ENCODE measurements around the gene CLCNKA. TPM values are rescaled to one million over a fixed set of nuclear protein-coding genes. Genes with fewer than 3 reads are reported as not detected.

CLCNKA gene
- total and polyA plus RNA-seq, 2 of the 8 experiments (the other 6 are each of a cell fraction or from before 2014, with no cell fraction given): 0.95 to 2.0 TPM

- TF ChIP-seq POLR2AphosphoS5 (IDR thresholded peaks at IDR 0.05; ENCODE audit: low read depth, low read length) (0 out of 2 replicates have a peak, but pooled peaks have one; percentile 47), JUN (IDR thresholded peaks at IDR 0.05; ENCODE audit: low read depth, low read length) (no peak), NANOG (IDR thresholded peaks at IDR 0.05; ENCODE audit: insufficient read depth, low read depth, low read length, poor library complexity, severe bottlenecking) (no peak), SRF (IDR thresholded peaks at IDR 0.05; ENCODE audit: low read depth, low read length) (no peak), TCF12 (IDR thresholded peaks at IDR 0.05; ENCODE audit: low read depth, low read length) (no peak), TAF1 (IDR thresholded peaks at IDR 0.05; ENCODE audit: low read depth, low read length) (no peak; the same call in 1 of the 2 replicates), ASH2L (IDR thresholded peaks at IDR 0.05; ENCODE audit: low read length) (peak; percentile 48), TBP (IDR thresholded peaks at IDR 0.05; ENCODE audit: low read depth, low read length) (no peak), GABPA (IDR thresholded peaks at IDR 0.05; ENCODE audit: borderline replicate concordance, insufficient read depth, low read length) (no peak), JUND (IDR thresholded peaks at IDR 0.05; ENCODE audit: low read length) (no peak), CTCF (IDR thresholded peaks at IDR 0.05; ENCODE audit: control extremely low read depth in 1 of 3, insufficient read depth in 1 of 3, low read depth in 1 of 3, low read length in 3 of 3) (peak in 2 of 3 experiments; percentile 10 to 44; a peak in 2 of 4 replicates), GTF2F1 (IDR thresholded peaks at IDR 0.05; ENCODE audit: borderline replicate concordance, low read depth, low read length) (no peak), YY1 (IDR thresholded peaks at IDR 0.05; ENCODE audit: low read depth, low read length) (peak; percentile 72; the same call in 1 of the 2 replicates), TAF7 (optimal IDR thresholded peaks at IDR 0.05; ENCODE audit: borderline replicate concordance, low read depth, low read length) (no peak), SP1 (IDR thresholded peaks at IDR 0.05; ENCODE audit: low read depth, low read length) (no peak), POLR2A (IDR thresholded peaks at IDR 0.05; ENCODE audit: control extremely low read depth in 1 of 2, low read depth in 2 of 2, low read length in 2 of 2) (peak in 1 of 2 experiments; percentile 60; a peak in 2 of 3 replicates), EGR1 (IDR thresholded peaks at IDR 0.05; ENCODE audit: borderline replicate concordance, low read depth, low read length) (no peak), USF2 (IDR thresholded peaks at IDR 0.05; ENCODE audit: low read length) (no peak), ZNF274 (IDR thresholded peaks at IDR 0.05; ENCODE audit: borderline replicate concordance, extremely low read depth, low read length) (no peak), RBBP5 (IDR thresholded peaks at IDR 0.05; ENCODE audit: borderline replicate concordance, low read depth, low read length) (no peak; the same call in 1 of the 2 replicates), CEBPB (IDR thresholded peaks at IDR 0.05; ENCODE audit: low read depth, low read length) (no peak)
- TF ChIP-seq, protein P1, sequence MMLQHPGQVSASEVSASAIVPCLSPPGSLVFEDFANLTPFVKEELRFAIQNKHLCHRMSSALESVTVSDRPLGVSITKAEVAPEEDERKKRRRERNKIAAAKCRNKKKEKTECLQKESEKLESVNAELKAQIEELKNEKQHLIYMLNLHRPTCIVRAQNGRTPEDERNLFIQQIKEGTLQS (IDR thresholded peaks at IDR 0.05; ENCODE audit: insufficient read depth, low read depth, low read length): no peak
Measured at GRCh38 chr1:16048573-16049189, 26.8 kb downstream of the CLCNKA start (continued).
